GM19099 (cell line): ENCODE data around the gene COPS9.

Experiments
- POLR2A ChIP-seq: IDR thresholded peaks from 3 replicates; pipeline ENCODE4 v1.6.1; 2011; ENCODE audit warnings: low read depth; ENCODE audit not compliant: insufficient read length; ENCODE audit errors: extremely low read depth

The COPS9 gene

DNA sequence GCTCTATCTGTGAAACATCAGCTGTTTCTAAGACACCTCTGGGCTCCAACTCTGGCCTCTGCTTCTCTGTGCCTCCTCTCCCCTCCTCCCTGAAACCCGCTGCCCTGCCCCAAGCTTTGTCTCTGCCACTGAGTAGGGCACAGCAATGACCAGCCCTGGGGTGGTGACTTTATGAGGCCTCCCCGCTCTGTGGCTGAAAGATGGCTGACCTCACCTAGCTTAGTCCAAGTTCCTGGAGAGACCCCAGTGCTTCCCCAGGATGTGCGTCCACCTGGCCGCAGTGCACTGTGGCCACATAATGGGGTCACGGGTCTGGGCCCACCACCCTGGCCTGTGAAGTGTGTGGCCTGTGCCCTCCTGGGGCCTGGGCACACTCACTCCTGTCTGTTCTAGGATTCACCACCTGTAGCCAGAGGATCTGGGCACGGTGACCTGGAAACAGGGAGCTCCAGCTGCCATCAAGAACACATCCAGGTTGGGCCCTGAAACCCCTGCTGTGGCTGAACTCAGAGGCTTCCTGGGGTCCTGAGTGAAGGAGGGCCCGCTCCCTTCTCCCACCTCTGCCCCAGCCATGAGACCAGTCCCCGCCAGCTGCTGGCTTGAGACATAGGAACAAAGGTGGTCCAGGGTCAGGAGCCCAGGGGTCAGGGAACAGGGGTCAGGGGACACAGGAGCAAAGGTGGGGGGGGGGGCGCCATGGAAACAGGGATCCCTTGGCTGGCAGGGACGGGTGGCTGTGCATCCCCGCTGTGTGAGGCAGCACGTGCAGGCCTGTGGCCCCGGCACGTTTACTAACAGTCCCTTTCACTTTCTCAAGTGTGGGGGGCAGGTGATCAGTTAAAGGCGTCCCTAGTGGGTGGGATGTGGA is 33.6 kb upstream of the COPS9 start:
- no peak for TF ChIP-seq POLR2A

GRCh38 chr2:240168546-240169361 is 32.6 kb upstream of the COPS9 start:
- no peak for TF ChIP-seq POLR2A

GRCh38 chr2:240168041-240168440 is 31.9 kb upstream of the COPS9 start:
- TF ChIP-seq POLR2A, result no peak

GRCh38 chr2:240167588-240167880 is 31.4 kb upstream of the COPS9 start:
- no peak for TF ChIP-seq POLR2A

GRCh38 chr2:240166761-240167587 is 30.9 kb upstream of the COPS9 start:
- TF ChIP-seq POLR2A, result no peak

DNA sequence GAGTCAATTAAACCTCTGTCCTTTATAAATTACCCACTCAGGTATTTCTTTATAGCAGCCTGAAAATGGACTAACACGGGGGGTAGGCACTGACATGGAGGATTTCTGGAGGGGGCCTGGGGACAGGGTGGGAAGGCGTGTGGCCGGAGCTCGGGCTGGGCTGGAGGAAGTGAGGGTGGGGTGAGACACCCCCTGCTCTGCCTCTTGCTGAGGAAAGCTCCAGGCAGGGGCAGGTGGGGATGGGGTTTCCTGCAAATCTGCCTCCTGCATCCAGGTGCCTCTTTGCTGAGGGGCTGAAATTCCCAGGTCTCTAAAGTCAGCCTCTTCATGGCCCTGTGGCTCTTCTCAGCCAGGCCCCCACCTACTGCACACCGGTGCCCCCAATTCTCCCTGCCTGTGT is 30.1 kb upstream of the COPS9 start:
- no peak for TF ChIP-seq POLR2A

DNA sequence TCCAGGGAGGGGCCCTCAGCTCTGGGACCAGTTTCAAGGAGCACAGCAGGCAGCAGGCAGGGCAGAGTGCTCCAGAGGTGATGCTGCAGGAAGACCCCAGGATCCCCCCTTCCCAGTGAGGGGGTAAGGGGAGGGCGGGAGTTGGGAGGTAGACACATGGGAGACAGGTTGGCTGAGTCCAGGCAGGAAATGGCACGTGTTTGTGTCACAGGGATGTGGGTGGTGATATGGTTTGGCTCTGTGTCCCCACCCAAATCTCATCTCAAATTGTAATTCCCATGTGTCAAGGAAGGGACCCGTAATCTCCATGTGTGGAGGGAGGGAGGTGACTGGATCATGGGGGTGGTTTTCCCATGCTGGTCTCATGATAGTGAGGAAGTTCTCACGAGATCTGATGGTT is 29.6 kb upstream of the COPS9 start:
- TF ChIP-seq POLR2A, result no peak

DNA sequence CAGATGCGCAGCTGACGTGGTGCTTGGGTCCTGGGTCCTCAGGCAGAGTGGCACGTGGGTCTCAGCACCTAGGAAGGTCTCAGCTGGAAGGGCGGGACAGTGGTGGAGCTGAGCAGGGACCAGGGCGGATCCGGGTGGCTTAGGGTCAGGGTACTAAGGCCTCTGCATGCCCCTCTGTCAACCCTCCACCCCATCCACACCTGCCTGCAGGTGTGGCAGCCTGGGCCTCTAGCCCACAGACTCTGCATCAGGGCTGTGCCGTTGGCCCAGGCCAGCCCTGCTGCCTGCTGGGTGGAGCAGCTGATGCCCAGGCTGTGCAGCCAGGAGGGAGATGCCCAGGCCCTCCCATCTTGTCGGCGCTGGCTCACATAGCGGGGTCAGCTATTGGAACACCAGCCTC is 28.9 kb upstream of the COPS9 start:
- no peak for TF ChIP-seq POLR2A

DNA sequence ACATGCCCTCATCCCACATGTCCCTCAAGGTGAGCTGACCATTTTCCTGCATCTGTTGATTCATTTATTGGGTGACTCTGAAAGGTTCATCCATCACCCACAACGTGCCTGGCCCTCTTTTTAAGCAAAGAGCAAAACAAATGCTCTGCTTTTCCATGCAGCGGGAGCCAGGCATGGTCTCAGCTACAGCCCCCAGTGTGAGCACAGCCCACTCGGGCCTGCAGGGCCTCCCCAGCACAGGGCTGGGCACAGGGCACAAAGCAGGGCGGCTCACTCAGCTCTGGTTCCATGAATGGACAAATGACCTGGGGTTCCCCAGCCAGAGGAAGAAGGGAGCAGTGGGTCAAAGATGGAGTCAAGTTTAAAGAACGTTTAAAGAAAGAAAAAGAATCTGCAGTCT is 28.5 kb upstream of the COPS9 start:
- TF ChIP-seq POLR2A, result no peak

GRCh38 chr2:240163844-240164574 is 27.9 kb upstream of the COPS9 start:
- no peak for TF ChIP-seq POLR2A

DNA sequence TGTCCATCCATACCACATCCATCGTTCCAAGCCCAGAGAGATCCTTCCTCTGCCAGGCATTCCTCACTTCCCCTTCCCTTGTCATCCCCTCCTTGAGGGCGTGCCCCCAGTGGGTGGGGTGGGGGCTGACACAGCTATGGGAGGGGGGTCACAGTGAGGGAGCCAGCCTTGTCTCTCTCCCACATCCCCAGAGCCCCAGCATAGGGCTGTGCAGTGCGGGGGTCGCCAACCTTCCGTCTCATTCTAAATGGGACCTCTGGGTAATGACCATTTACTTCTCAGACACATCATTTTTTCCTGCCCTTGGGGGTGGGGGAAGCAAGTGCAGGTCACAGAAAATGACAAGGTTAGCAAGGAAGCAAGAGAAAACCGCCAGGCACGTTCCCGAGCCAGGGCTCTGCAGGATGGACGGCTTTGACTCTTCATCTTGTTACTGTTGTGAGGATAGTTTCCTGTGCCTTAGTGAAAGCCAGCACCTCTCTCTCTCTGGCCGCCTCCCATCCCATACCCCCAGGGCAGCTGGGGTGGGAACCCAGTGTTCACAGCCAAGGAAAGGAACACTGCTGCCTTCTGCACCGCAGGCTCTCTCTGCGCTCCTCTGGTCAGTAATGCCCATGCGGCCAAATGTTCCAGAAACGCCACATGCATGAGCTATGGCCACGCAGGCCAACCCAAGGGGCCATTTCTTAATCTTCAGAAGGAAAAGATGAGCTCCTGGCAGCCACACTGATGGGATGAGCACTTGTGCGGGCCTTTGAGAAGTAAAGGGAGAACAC is 27.0 kb upstream of the COPS9 start:
- no peak for TF ChIP-seq POLR2A

DNA sequence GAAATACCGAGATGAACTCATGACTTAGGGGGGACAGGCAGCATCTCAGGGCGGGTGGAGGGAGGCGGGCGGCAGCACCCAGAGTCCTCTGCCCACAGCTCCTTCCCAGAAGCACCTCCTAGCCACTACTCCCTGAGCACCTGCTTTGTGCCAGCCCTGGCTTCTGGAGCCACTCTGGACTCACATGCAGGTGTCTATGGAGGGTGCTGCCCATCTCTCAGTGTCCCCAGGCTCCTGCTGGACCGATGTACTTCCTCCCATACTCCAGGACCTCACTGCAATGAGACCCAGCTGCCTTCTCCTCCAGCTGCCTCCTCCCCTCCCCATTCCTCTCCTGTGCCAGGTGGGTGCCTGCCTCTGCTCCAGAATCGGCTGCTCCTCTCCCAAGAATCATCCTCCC is 26.4 kb upstream of the COPS9 start:
- no peak for TF ChIP-seq POLR2A

DNA sequence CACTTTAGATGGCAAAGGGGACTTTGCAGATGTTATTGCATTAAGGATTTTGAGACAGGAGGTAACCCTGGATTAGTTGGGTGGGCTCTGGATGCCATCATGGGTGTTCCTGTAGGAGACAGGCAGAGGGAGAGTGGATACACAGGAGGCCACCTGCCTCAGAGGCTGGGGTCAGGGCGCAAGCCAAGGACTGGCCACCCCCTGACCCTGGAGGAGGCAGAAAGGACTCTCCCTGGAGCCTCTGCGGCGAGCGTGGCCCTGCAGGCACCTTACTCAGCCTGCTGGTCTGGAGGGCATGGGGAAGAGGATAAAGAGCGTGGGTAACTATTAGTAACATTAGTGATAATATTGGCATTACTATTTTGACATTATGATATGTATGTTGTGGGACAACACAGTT is 25.9 kb upstream of the COPS9 start:
- TF ChIP-seq POLR2A, result no peak
